CMK (cell line): ENCODE results near the gene FHIT.
A peak's percentile ranks its signal among the peaks of the same experiment; 100 is the strongest.

Experiments
- DNase-seq: peaks from one replicate; pipeline ENCODE4 v3.0.0-alpha.2; 2010; ENCODE audit warnings: low read depth

The FHIT gene

DNA sequence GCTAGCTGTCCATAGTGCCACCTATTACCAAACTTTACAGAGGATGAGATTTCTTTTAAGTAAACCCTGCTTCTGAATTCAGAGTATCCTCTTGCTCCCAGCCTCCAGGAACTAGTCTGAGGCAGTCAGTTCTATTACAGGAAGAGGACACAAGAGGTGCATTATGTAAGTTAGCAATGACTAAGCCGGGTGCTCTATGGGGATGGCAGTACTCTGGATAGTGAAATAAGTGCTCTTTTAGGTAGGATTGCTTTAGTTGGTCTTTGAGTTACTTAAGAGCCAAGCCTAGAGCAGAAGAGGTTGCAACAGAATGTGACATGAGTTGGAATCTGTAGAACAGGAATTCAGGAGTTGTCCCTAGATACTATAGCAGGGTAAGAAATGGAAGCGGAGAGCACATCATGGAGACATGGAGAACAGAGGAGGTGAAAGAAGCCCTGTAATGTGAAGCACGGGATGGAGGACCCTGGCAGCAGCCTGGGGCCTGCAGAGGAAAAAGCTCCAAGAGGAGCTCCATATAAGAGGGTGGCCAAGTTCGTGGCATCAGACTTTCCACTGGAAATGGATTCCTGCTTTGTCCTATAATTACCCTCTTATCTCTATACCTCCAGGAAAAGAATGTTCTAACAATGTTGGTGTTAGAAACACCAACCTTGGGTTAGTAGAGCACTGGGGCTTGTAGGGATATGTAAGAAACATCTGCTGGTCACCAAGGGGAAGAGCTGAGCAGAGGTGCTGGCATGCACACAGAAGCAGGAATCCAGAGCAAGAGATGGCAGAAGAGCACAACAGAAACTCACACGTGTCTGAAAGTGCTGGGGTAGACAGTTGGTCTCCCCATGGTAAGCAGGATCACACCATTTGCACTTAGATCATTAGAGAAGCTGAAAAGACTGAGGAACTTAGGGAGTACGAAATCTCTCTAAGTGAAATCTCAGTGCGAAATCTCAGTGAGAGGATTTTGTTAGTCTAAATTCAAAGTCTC, 851.1 kb downstream of the FHIT start:
- no peak for DNase-seq

DNA sequence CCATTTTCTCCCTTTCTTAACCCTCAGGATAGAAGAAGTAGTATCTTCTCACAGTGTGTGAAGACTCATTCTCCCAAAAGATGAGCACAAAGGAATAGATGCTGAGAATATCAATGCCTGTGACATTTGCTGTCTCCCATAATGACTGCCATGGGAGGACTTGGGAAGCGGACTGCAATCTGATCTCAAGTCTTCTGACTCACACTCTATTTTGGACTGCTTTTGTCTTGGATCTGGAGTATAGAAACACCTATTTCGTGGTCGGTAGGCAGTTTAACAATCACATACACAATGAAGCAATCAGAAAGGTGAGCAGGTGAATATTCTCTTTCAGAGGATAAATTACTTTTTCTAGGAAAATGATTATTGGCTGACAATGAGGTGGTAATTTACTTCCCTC, 852.0 kb downstream of the FHIT start:
- DNase-seq: no peak

DNA sequence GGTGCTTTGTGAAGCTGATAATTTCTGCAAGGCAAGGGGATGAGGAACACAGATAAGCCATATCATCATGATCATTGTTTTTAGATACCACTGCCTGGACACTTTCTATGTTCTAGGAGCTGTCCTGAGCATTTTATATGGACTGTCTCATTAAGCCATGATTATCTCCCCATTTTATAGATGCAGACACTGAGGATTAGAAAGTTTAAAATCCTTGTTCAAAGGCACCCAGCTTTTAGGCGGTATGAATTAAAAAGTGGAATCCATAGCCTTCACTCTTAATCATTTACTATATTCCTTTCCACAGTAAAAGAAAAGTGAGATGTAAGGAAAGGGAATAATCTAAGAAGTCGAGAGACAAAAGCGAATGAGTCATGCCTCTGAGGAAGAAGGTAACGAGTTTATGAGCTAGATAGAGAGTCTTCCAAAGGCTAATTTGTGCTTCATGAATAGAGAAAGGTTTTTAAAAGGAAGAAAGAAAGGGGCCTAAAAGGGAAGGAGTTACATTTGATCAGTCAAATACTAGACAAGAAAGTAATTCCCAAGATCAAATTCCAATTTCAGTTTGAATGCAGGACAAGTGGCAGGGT, 856.0 kb downstream of the FHIT start:
- DNase-seq: no peak

DNA sequence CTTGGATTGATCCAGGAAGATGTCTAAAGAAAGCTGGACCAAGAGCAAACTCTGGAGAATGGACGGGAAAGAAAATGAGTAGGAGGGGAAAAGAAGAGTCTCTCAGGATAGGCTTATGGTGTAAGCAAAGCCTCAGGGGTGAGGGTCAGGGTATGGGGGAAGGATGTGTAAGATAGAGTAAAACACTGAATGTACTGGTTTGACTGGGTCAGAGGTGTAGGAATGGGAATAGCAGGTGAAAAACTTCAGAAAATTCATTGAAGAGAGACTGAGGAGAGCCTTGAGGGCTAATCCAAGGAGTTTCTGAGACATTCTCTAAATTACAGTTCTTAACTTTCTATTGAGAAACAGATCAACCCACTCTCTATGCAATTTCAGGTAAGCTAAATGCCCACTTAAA, 857.3 kb downstream of the FHIT start:
- no peak for DNase-seq

DNA sequence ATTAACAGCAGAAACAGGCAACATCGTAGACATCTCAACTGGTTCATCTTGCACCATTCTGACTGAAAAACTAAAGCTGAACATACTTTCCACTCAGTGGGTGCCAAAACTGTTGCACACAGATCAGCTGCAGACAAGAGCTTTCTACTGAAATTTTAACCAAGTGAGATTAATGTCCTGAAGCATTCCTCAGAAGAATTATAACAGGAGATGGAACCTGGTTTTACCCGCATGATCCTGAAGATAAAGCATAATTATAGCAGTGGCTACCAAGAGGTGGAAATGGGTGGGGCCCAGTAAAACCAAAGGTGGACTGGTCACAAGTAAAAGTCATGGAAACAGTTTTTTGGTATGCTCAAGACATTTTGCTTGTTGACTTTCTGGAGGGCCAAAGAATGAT, 858.8 kb downstream of the FHIT start:
- DNase-seq: no peak

DNA sequence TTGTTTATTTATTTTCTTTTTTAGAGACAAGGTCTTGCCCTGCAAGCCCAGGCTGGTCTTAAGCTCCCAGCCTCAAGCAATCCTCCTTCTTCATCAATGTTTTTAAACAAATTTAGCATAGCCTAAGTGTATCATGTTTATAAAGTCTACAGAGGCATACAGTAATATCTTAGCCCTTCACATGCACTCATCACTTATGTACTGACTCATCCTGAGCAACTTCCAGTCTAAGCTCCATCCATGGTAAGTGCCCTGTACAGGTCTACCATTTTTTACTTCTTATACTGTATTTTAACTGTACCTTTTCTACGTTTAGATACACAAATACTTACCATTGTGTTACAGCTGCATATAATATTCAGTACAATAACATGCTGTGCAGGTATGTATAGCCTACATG, 860.0 kb downstream of the FHIT start:
- DNase-seq: no peak

DNA sequence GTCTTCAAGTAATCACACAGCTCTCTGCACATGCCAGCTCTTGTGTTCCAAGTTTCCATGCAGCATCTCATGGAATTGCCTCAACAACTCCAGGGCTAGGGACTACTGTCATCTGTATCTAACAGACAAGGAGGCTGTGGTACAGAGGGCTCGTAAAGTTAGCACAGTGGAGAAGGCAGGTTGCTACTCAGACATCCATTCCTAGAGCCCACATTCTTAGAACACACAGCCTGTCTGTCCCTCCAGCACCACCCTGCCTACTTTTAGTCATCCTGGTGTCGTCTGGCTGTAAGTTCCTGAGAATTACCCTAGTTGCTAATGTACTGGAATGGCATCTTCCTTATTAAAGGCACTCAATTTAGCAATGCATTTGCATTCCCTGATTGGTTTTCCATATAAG, 862.5 kb downstream of the FHIT start:
- DNase-seq: no peak

DNA sequence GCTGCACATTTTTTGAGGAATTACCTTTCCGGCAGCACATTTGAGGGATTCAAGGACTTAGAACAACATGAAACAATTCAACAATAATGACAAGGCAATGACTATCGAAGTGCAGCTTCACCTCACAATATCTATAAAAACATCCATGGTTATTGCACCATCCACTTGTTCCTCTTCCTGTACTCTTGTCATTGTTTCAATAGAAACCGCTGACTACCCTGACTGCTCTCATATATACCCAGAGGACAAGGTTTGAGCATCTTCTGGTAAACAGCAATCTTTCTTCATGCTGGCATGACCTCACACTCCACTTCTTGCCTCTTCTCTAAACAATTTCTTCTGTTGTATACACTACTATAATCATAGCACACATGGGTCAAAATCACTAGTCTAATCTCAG, 864.9 kb downstream of the FHIT start:
- DNase-seq: no peak

DNA sequence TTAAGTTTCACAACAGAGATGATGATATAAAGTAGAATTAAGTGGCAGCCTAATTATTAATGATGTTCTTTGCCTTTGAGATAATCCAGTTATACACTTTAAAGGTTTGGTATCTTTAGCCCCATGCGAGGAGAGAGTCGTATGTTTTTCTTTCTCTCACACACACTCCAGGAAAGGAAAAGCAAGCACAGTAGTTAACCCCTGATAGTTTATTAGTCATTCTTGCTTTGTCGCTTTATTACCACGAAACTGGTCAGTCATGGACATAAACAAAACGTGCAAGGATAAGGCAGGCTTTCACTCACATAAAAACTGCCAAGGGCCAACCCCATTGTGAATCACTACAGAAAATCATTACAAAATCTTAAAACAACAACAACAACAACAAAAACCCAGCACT, 866.9 kb downstream of the FHIT start:
- DNase-seq: no peak

DNA sequence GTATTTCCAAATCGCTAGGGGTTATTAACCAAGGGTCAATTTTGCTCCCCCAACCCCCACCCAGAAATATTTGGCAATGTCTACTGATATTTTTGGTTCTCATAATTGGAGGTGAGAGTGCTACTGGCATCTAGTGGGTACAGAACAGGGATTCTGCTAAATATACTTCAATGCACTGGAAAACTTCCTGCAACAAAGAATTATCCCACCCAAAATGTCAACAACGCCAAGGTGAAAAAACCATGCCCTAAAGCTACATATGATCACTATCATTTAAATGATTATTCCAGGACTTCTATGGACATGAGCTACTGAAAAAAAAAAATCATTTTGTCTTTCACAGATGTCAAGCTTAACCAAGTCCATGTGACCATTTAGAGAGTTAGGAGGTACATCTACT, 867.9 kb downstream of the FHIT start:
- DNase-seq: no peak

DNA sequence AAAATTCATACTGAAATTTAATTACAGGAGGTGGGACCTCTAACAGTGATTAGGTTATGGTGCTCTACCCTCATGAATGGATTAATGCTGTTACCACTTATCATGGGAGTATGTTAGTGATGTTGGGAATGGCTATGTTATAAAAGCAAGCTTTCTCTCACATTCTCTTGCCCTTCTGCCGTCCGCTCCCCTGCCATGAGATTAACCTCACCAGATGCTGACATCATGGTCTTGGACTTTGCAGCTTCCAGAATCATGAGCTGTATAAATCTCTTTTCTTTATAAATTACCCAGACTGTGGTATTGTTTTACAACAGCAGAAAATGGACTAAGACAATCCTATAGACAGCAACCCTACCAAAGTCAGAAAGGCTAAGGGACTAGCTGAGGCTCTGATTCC, 884.8 kb downstream of the FHIT start:
- no peak for DNase-seq

DNA sequence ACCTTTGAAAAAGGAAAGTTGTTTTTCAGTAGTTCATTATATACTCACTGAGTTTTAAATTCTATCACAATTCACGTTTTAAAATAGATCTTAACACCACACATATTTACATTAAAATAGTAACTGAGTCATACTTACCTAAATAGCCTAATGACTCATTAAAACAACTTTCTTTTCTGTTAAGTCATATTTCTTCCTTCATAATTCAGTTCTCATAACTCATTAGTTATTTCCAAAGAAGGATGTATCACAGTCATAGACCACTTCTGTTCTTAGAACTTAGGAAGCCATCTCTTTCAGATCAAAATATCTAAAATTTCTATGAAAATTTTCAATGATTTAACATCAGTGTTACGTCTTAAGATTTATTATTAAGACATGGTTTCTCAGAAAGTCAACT, 885.9 kb downstream of the FHIT start:
- DNase-seq: no peak

DNA sequence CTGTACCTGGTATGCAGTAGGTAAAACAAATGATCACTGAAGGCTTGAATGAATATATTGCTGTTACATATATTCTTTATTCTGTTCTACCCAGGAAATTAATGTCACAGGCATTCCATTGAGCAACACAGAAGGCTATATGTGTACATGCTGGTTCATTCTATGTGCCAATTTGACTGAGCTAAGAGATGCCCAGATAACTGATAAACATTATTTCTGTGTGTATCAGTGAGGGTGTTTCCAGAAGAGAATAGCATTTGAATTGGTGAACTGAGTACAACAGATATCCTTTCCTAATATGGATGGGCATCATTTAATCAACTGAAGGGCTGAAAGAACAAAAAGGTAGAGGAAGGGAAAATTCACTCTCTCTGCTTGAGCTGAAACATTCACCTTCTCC, 886.8 kb downstream of the FHIT start:
- DNase-seq: no peak

DNA sequence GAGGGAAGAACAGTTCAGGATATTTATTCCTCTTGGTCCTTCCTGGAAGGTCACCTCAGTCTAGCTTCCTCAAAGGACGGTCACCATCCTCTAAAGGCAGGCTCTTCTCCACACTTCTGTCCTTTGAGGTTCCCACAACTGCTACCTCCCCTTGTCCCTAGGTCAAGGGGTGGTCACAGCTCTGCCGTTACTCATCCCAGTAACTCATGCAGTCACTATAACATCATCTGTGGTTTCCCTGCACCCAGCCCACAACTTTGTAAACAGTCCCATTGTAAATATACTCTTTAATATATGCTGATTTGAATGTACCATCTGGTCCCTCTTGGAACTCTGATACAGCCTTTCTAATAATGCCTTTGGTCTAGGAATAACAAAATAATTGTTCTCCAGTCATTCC, 887.4 kb downstream of the FHIT start:
- DNase-seq: no peak

DNA sequence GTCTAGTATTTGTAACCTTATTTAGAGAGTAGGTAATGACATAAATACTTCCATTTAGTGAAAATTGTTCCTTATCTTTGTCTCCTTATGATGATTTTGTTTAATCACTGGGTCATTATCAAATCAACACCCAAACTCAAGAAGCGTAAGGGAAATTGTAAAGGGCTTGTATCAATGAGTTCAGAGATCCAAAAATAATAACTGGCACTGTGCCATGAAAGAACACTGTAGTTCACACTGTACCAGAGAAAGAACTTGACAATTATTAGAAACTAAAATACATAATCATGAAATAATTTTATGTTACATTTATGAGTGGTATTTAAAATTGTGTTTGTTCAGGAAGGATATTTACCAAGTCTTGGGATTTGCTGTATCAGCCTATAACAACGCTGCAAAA, 895.4 kb downstream of the FHIT start:
- DNase-seq: no peak

DNA sequence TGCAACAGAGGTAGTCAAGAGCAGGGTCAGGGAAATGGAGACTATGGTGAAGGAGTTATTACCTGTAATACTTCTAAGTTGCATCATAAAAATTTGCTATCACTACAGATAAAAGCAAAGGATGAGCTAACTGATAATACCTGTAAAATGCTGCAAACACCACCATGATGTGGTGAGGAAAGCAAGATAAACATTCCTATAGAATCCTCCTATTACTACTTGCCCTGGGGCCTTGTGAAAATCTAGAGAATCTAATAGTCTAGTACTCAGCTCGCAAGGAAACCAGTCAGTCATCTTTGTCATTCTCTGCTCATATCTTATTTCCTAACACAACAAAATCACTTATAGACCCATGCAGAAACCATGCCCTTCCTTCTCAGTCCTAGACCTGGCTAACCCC, 899.8 kb downstream of the FHIT start:
- DNase-seq: no peak

DNA sequence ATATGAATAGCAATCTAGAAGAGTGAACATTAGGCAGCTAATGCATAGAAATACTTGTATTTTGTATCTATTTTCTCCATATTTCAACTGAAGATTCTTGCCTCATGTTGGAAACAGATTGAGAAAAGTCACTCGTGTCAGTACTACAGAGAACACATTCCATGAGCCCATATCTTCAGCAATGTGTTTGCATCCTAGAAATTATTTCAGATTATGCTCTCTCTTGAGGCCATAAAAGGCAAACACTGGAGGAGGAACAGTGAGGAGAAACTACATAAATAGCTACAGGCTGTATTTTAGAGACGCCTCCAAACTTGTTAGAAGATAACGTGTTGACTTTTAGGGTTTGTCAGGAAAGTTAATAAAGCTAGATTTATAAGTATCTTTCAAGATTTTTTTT, 906.9 kb downstream of the FHIT start:
- no peak for DNase-seq

DNA sequence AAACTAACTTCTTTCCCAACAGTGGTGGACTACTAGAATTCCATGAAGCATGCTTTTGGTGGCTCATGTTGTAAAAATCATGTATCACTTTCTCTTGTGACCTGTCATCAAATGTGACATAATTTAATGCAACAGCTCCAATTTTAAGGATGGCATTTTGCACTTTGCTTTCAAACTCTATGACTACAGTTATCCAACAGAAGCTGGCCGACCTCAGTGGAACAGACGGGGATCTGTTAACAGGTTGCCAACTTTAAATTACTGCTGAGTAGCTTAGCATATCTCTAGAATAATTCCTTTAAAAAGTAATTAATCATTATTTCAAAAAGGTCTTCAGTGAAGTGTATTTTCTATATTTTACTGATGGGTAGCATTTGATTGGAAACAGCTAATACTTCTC, 907.4 kb downstream of the FHIT start:
- DNase-seq: no peak

DNA sequence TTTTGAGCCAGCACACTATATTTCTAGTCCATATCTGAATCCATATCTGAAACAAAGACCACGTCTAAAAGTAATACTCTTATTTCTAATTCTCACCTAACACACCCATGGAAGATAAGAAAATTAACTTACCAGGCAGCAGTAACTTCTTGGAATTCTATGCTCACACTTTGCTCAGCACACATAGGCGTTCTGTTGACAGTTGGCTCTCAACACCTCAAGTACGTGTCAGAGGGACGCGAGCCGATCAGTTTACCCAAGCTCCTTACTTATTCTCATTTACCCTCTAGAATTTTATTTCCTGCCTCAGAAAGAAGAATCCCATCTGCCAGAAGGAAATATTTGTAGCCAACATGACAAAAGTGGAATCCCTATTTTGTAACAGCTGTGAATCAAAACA, 911.9 kb downstream of the FHIT start:
- no peak for DNase-seq

DNA sequence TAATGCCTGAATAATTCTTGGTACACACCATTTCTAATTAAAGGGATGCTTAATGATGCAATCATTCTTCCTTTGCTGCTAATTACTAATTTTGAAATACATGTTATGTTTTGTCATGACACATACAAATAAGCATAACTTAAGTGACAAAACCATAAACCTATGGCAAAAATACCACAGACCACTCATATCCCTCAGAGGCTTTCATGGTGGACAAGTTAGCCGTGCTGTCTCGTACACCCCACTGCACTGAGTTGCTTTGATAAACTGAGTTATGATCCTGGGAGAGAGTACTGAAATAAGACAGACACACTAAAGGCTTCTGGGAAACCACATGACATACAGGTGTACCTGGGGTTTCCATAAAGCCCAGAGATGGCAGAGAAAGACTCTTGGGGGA, 913.8 kb downstream of the FHIT start:
- no peak for DNase-seq

DNA sequence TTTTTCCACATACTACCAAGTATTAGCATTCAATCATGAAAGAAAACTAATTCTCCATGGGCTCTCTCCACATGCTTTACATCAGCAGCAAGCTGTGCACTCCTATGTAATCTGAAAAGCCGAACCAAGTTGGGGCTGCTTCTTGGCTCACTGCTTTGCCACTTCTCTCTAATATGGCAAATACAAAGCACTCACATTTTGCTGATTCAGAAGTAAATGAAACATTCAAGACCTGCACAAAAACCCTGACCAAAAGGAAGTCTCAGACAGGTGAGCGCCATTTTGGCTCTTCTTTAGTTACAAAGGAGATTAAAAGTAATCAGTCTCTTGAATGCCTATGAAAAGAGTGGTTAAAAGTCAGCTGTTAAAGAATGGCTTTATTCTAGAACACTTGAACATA, 915.2 kb downstream of the FHIT start:
- no peak for DNase-seq

DNA sequence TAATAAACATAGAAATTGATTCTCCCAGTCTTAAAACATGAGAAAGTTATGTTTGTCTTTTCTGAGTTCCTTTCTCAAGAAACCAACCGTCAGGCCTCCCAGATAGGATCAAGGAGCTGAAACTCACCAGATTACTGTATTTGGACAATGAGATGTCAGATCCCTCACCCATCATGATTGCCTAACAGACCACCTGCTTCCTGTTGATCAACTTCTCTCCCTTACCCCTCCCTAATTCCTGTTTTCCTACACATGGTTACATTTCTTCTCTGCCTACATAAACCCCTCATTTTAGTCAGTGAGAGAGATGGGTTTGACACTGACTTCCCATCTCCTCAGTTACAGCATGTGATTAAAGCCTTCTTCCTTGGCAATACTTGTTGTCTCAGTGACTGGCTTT, 917.5 kb downstream of the FHIT start:
- DNase-seq: peak; percentile 48

DNA sequence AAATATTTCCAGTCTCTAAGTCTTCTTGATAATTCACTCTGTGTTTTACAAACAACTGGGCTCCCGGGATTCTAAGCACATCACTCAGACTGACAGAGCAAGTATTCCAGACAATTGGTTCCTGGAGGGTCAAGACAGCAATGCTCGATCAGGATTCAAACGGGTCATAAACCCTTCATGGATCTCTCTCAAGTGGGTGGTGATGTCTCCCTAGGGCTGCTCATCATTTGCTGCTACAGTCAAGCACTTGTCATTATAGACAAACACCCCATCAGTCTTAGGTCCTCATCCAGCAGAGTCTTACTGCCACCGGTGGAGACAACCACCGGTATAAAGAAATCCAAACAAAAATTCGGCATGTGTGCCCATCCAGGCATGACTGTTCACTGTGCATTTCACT, 921.1 kb downstream of the FHIT start:
- no peak for DNase-seq

DNA sequence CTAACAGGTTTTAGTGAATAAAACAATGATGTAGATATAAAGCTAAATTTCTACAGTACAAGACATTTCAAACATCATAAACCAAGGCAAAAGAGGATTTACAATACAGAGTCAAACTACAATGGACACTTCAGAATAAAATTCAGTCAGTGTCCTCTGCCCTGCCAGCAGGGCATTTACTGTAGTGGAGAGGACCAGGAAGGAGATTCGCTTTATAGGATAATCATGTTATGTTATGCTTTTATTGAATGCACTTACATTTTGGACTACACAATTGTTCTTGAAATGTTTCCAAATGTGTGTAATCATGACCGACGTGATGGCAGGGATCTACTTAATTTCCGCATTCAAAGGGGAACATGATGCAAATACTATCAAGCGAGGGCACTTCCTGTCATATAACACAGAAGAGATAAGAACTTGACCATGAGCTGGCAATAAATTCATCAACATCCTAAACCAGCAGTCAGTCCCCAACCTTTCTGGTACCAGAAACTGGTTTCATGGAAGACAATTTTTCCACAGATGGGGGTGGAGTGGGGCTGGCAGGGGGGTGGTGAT, 925.6 kb downstream of the FHIT start:
- DNase-seq: no peak
